Neural crest cell (in vitro differentiated cells): ENCODE data around the gene USP44. TPM values are rescaled to one million over a fixed set of nuclear protein-coding genes. Genes with fewer than 3 reads are reported as not detected.

ENCODE experiments used
- DNase-seq: peaks from one replicate; pipeline ENCODE4 v3.0.0; 2021; ENCODE audit warnings: low read depth, mixed read lengths, low spot score
- H3K27ac Mint-ChIP-seq: one replicate; pipeline ENCODE4 v1.8.0; 2021; ENCODE audit warnings: mild to moderate bottlenecking, mixed read lengths; ENCODE audit not compliant: unreplicated experiment
- H3K27me3 Mint-ChIP-seq: 2 replicates; pipeline ENCODE4 v1.8.0; 2021; ENCODE audit warnings: low read depth, mild to moderate bottlenecking, mixed read lengths
- H3K36me3 Mint-ChIP-seq: 2 replicates; pipeline ENCODE4 v1.8.0; 2021; ENCODE audit warnings: low read depth, mild to moderate bottlenecking, mixed read lengths
- H3K4me1 Mint-ChIP-seq: 2 replicates; pipeline ENCODE4 v1.8.0; 2021; ENCODE audit warnings: mixed read lengths
- H3K4me3 Mint-ChIP-seq: one replicate; pipeline ENCODE4 v1.8.0; 2021; ENCODE audit warnings: mild to moderate bottlenecking, mixed read lengths
- H3K9me3 Mint-ChIP-seq: 2 replicates; pipeline ENCODE4 v1.8.0; 2021; ENCODE audit warnings: mixed read lengths
- total RNA-seq: library from RNA; stranded (reverse); gene quantifications from 2 replicates; pipeline ENCODE4 v1.2.1, GENCODE V29; 2021
- TF ChIP-seq, protein P1 (sequence below): fragments of 200-600 bp; sonication (generic); conservative IDR thresholded peaks from 2 replicates; pipeline ENCODE4 v1.5.0; 2021; ENCODE audit warnings: antibody characterized with exemption, mild to moderate bottlenecking

USP44 gene
- total RNA-seq, 1 donor from 2014 or later: 15.5 TPM

DNA sequence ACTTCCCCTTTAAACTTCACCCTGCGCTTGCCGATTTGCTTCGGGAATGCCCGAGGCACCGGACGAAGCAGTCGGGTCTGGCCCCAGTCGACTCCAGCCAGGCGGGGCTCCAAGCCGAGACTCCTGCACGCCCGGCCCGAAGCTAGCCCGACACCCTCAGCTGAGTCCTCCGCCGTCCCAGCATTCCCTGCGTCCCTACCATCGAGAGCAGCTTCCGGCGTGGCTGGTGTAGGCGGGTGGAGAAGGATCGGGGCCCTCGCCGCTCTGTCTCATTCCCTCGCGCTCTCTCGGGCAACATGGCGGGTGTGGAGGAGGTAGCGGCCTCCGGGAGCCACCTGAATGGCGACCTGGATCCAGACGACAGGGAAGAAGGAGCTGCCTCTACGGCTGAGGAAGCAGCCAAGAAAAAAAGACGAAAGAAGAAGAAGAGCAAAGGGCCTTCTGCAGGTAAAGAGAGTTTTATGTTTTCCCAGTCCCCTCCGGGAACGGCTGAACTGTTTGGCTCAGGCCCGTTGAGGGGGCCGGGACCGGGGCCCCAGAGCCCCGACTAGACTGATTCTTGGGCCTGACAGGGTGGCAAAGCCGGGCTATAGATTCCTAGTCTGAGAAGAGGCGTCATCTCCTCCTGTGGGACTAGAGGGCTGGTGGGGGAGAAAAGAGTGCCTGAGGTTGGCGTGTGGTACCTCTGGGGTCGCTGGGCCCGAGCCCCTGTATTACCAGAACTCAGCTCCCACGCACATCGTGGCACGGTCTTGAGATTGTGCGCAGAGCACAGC is 77.2 kb downstream of the USP44 start, which contains the start of gene METAP2:
Gene METAP2, plus strand, starts transcription at position 269 of the 776 bp plus-strand sequence. Its CDS starts 28 bp downstream, at position 297.
- peaks cover 8% of the 10 kb centered on the region for H3K27me3 Mint-ChIP-seq
- H3K36me3 Mint-ChIP-seq: peaks cover 9% of the 10 kb centered on the region
- H3K9me3 Mint-ChIP-seq: no peaks in the 10 kb centered on the region
- TF ChIP-seq, protein P1, sequence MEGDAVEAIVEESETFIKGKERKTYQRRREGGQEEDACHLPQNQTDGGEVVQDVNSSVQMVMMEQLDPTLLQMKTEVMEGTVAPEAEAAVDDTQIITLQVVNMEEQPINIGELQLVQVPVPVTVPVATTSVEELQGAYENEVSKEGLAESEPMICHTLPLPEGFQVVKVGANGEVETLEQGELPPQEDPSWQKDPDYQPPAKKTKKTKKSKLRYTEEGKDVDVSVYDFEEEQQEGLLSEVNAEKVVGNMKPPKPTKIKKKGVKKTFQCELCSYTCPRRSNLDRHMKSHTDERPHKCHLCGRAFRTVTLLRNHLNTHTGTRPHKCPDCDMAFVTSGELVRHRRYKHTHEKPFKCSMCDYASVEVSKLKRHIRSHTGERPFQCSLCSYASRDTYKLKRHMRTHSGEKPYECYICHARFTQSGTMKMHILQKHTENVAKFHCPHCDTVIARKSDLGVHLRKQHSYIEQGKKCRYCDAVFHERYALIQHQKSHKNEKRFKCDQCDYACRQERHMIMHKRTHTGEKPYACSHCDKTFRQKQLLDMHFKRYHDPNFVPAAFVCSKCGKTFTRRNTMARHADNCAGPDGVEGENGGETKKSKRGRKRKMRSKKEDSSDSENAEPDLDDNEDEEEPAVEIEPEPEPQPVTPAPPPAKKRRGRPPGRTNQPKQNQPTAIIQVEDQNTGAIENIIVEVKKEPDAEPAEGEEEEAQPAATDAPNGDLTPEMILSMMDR: no peak
- H3K4me1 Mint-ChIP-seq: peaks cover 26% of the 10 kb centered on the region
- peak within 1 kb of the TSS; percentile 100 for H3K27ac Mint-ChIP-seq
- H3K4me3 Mint-ChIP-seq: peak within 1 kb of the TSS; percentile 98
- peak; percentile 93 for DNase-seq

DNA sequence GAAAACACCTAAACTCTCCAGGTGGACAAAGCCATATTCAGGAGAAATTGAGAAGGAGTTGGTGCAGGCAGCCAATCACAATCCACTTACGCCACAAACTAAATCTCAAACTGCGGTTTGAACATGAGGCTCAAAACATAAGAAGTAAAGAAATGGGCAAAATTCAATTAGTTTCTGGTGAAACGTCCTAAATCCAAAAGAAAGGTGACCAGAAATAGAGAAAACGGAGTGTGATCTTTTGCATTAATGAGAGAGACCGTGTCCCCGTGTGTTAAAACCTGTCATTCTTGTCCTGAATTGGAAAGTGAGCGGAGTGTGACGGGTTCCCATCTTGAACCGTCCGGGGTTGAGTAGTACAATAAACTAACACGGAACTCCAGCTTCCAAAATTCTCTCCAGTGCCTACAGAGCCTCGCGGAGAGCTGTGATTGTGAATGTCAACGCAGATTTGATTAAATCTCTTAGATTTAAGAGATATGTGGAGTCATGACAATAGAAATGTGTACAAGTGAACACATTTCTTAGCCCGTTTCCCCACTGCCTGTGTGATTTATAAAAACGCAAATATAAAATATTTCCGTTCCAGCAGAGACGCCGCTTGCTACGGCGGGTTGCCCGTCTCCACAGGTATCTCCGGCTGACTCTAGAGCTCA is 77.9 kb downstream of the USP44 start:
- peaks cover 22% of the 10 kb centered on the region for H3K4me1 Mint-ChIP-seq
- TF ChIP-seq, protein P1: no peak
- H3K27ac Mint-ChIP-seq: peak overlapping the region; percentile 100
- H3K4me3 Mint-ChIP-seq: peak overlapping the region; percentile 98
- H3K36me3 Mint-ChIP-seq: peaks cover 7% of the 10 kb centered on the region
- H3K27me3 Mint-ChIP-seq: peaks cover 8% of the 10 kb centered on the region
- no peaks in the 10 kb centered on the region for H3K9me3 Mint-ChIP-seq
- DNase-seq: no peak

DNA sequence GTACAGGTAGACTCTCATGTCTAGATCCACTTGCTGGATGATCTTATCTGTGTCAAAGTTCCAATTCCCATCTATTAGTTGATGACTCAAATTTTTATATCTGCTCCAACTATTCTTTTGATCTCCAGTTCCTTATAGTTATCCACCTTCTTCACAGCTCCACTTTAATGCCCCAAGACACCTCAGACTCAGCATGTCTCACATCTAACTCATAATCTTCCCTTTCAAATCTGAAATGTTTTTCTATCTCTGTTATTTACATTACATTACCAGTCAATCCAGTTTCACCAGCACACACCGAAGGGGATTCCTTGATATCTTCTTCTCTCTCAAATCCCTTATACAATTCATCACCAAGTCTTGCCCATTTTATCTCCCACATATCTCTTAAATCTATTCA is 81.0 kb downstream of the USP44 start:
- Mint-ChIP-seq H3K9me3 (no peaks in the 10 kb centered on the region), H3K27me3 (peaks cover 10% of the 10 kb centered on the region), H3K4me3 (peak overlapping the region; percentile 1), H3K36me3 (no peaks in the 10 kb centered on the region), H3K4me1 (peaks cover 14% of the 10 kb centered on the region), H3K27ac (no peak overlapping the region)
- TF ChIP-seq, protein P1: no peak
- DNase-seq: no peak

Other genes starting within 250 kb of the USP44 start
- 99.6 and 104 TPM in 2 replicates for gene METAP2, start 77.3 kb downstream of the USP44 start, total RNA-seq
- gene NTN4, start 239.3 kb upstream of the USP44 start, total RNA-seq: 5.7 and 6.0 TPM in 2 replicates